IMR-90 (cell line): ENCODE results near the gene SPPL2B. TPM values are rescaled to one million over a fixed set of nuclear protein-coding genes. Genes with fewer than 3 reads are reported as not detected.

Experiments
- ATAC-seq: fragments of 200-7000 bp; cut with Tn5 transposase; 2 replicates; pipeline ENCODE4 v1.9.1; 2020; ENCODE audit warnings: low read depth, mild to moderate bottlenecking, moderate library complexity
- BruUV-seq: library from RNA; stranded (reverse); fragments of 400-500 nt; replicated peaks from 2 replicates; lab custom pipeline; 2021; lab: Mats Ljungman, UMichigan
- CTCF ChIA-PET: fragments of 300-600 bp; formaldehyde crosslinking; extraction: SDS; loops from one replicate; lab custom pipeline; 2021; ENCODE audit warnings: antibody characterized with exemption; lab: Yijun Ruan, JAX
- POLR2A ChIA-PET: fragments of 300-600 bp; sonication (Branson Sonifier 250); formaldehyde crosslinking; loops from one replicate; lab custom pipeline; 2022; ENCODE audit warnings: antibody characterized with exemption; ENCODE audit not compliant: unreplicated experiment; lab: Charles Lee
- DNase-seq: peaks from one replicate; pipeline ENCODE4 v3.0.0; 2013
- H2AFZ ChIP-seq: replicated peaks from 2 replicates; pipeline ENCODE3; 2013; ENCODE audit warnings: low read length, mild to moderate bottlenecking; ENCODE audit not compliant: poor library complexity
- H2AK5ac ChIP-seq: 2 replicates; pipeline ENCODE4 v1.6.1; 2013; ENCODE audit warnings: low read depth, low read length, inconsistent platforms
- H2AK9ac ChIP-seq: replicated peaks from 2 replicates; pipeline ENCODE3; 2013; ENCODE audit warnings: mild to moderate bottlenecking, low read depth, low read length, moderate library complexity; ENCODE audit not compliant: poor library complexity
- H2BK120ac ChIP-seq: 2 replicates; pipeline ENCODE4 v1.6.1; 2013; ENCODE audit warnings: low read depth, low read length, inconsistent platforms
- H2BK15ac ChIP-seq: 3 replicates; pipeline ENCODE4 v1.6.1; 2013; ENCODE audit warnings: low read depth, low read length, inconsistent platforms
- H2BK20ac ChIP-seq: 2 replicates; pipeline ENCODE4 v1.6.1; 2013; ENCODE audit warnings: low read depth, mild to moderate bottlenecking, inconsistent platforms, low read length, moderate library complexity
- H2BK5ac ChIP-seq: 2 replicates; pipeline ENCODE4 v1.6.1; 2013; ENCODE audit warnings: mild to moderate bottlenecking, low read depth, low read length, inconsistent platforms; ENCODE audit not compliant: poor library complexity, severe bottlenecking
- H3K14ac ChIP-seq: replicated peaks from 2 replicates; pipeline ENCODE4 v1.6.1; 2013; ENCODE audit warnings: low read depth, low read length, inconsistent platforms
- H3K18ac ChIP-seq: 2 replicates; pipeline ENCODE4 v1.6.1; 2013; ENCODE audit warnings: low read depth, low read length, control low read depth
- H3K23ac ChIP-seq: 2 replicates; pipeline ENCODE4 v1.6.1; 2013; ENCODE audit warnings: low read depth, low read length, inconsistent platforms
- H3K27ac ChIP-seq: 2 replicates; pipeline ENCODE4 v1.5.1; 2013; ENCODE audit warnings: mild to moderate bottlenecking, control low read depth, low read length; ENCODE audit not compliant: insufficient read depth
- H3K27me3 ChIP-seq: 2 replicates; pipeline ENCODE4 v1.6.1; 2013; ENCODE audit warnings: low read length; ENCODE audit not compliant: control insufficient read depth, insufficient read depth
- H3K36me3 ChIP-seq: 2 replicates; pipeline ENCODE4 v1.6.1; 2013; ENCODE audit warnings: low read length, mixed read lengths; ENCODE audit not compliant: control insufficient read depth, insufficient read depth
- H3K4ac ChIP-seq: 2 replicates; pipeline ENCODE4 v1.6.1; 2013; ENCODE audit warnings: low read depth, low read length, inconsistent platforms
- H3K4me1 ChIP-seq: 2 replicates; pipeline ENCODE4 v1.6.1; 2013; ENCODE audit warnings: low read length, mixed read lengths; ENCODE audit not compliant: control insufficient read depth, insufficient read depth
- H3K4me2 ChIP-seq: 2 replicates; pipeline ENCODE4 v1.6.1; 2013; ENCODE audit warnings: low read depth, mild to moderate bottlenecking, control low read depth, low read length, moderate library complexity
- H3K4me3 ChIP-seq: 2 replicates; pipeline ENCODE4 v1.5.1; 2013; ENCODE audit warnings: low read depth, mild to moderate bottlenecking, control low read depth, low read length, moderate library complexity; ENCODE audit not compliant: insufficient read depth
- H3K56ac ChIP-seq: 2 replicates; pipeline ENCODE4 v1.6.1; 2013; ENCODE audit warnings: low read length, inconsistent platforms; ENCODE audit not compliant: insufficient read depth; ENCODE audit errors: extremely low read depth
- H3K79me1 ChIP-seq, 2 experiments: 2 replicates each; pipeline ENCODE4 v1.6.1; 2013; ENCODE audit warnings: low read length in 2 of 2, inconsistent platforms in 1 of 2, low read depth in 1 of 2
- H3K9ac ChIP-seq: 2 replicates; pipeline ENCODE4 v1.6.1; 2013; ENCODE audit warnings: low read depth, low read length, control low read depth
- H3K9me1 ChIP-seq: 2 replicates; pipeline ENCODE4 v1.6.1; 2013; ENCODE audit warnings: low read length, inconsistent platforms; ENCODE audit not compliant: insufficient read depth
- H3K9me3 ChIP-seq: 2 replicates; pipeline ENCODE4 v1.6.1; 2013; ENCODE audit warnings: low read length; ENCODE audit not compliant: control insufficient read depth, insufficient read depth
- H4K20me1 ChIP-seq: 2 replicates; pipeline ENCODE4 v1.6.1; 2013; ENCODE audit warnings: low read length, inconsistent platforms; ENCODE audit not compliant: insufficient read depth
- H4K5ac ChIP-seq: 2 replicates; pipeline ENCODE4 v1.6.1; 2013; ENCODE audit warnings: mild to moderate bottlenecking, low read depth, low read length, control low read depth
- H4K8ac ChIP-seq, 2 experiments: 2 replicates each; pipeline ENCODE4 v1.6.1; 2013; ENCODE audit warnings: low read depth in 2 of 2, low read length in 2 of 2, control low read depth in 1 of 2, inconsistent platforms in 1 of 2
- H4K91ac ChIP-seq: 2 replicates; pipeline ENCODE4 v1.6.1; 2013; ENCODE audit warnings: low read depth, low read length, inconsistent platforms; ENCODE audit not compliant: insufficient read depth
- BHLHE40 ChIP-seq: fragments of 150-350 bp; IDR thresholded peaks from 2 replicates; pipeline ENCODE4 v1.6.1; 2016; ENCODE audit warnings: mild to moderate bottlenecking, low read depth, low read length
- USF2 ChIP-seq: fragments of 150-350 bp; IDR thresholded peaks from 2 replicates; pipeline ENCODE4 v1.6.1; 2017; ENCODE audit warnings: mild to moderate bottlenecking, antibody characterized with exemption, low read length, low read depth
- WGBS, 2 experiments: methylation state at CpG; one replicate each; pipeline versions ENCODE4 v1.1.5 to v1.1.7; 2013; ENCODE audit warnings: missing lambda C conversion rate in 2 of 2; ENCODE audit not compliant: insufficient read length in 1 of 2; ENCODE audit errors: extremely low coverage in 2 of 2; 5-methylcytosine and 5-hydroxymethylcytosine counted together
- dilution Hi-C: fragments of 300-500 bp; cut with HindIII; formaldehyde crosslinking; loops from one replicate; pipeline ENCODE4 v1.14.3; 2018; ENCODE audit warnings: low sequenced_read_pairs; ENCODE audit not compliant: unreplicated experiment
- in situ Hi-C: fragments of 300-500 bp; cut with MboI; formaldehyde crosslinking; loops from 3 replicates; pipeline ENCODE4 v1.14.3; 2019; ENCODE audit warnings: low sequenced_read_pairs, inconsistent platforms, mixed read lengths
- intact Hi-C: fragments of 100-400 bp; cut with micrococcal nuclease; formaldehyde crosslinking; loops from 2 replicates; pipeline ENCODE4 v1.10.0; 2022
- polyA plus RNA-seq, 3 experiments: library from polyadenylated mRNA; depleted of rRNA; stranded (reverse); fragments of >200 nt; gene quantifications; 2 replicates each; pipeline ENCODE4 v1.2.3, GENCODE V29; 2012; ENCODE audit warnings: low replicate concordance in 1 of 3
- total RNA-seq: library from RNA; depleted of rRNA; stranded (reverse); fragments of >200 nt; gene quantifications from 2 replicates; pipeline ENCODE4 v1.2.3, GENCODE V29; 2012

The SPPL2B gene
- total and polyA plus RNA-seq, 2 of the 4 experiments (the other 2 are of a cell fraction) = 3.4 to 45.7 TPM

- peaks cover 1% of the 10 kb centered on the region for H3K9me3 ChIP-seq
These were observed 18.6 kb upstream of the SPPL2B start for GRCh38 chr19:2309734-2310362.

More at GRCh38 chr19:2309734-2310362, 18.6 kb upstream of the SPPL2B start:
- no peak overlapping the region for H3K9ac ChIP-seq
- no peak overlapping the region for H3K27ac ChIP-seq
- H3K4me3 ChIP-seq = no peak overlapping the region
- no peak overlapping the region for H2AK9ac ChIP-seq
- H3K14ac ChIP-seq = no peak overlapping the region
- 79% methylated on average over 5 of the region's 17 CpGs; no CpG with 5 or more reads in 1 of the 2 experiments for WGBS, 2 experiments
- dilution Hi-C loops = no loop called here
- in situ Hi-C loops = loop anchor here (10.0 kb wide), 1 partner anchor 155 kb away; the partner anchor contains the start of gene AP3D1
- H2BK15ac ChIP-seq = no peak overlapping the region
- intact Hi-C loops = no loop called here
- no peak overlapping the region for H3K18ac ChIP-seq
- H2BK20ac ChIP-seq = no peak overlapping the region
- peaks cover 46% of the 10 kb centered on the region for H3K27me3 ChIP-seq
- DNase-seq = peak; percentile 54
- peak overlapping the region; percentile 33 for H2AFZ ChIP-seq
- TF ChIP-seq USF2 = no peak
- TF ChIP-seq BHLHE40 = peak; percentile 44; the same call in 1 of the 2 replicates
- H4K20me1 ChIP-seq = 0 out of 2 replicates have a peak, but pooled peaks cover 8% of the 10 kb centered on the region
- H3K4ac ChIP-seq = no peak overlapping the region
- H3K9me1 ChIP-seq = no peaks in the 10 kb centered on the region
- H3K4me1 ChIP-seq = peaks cover 6% of the 10 kb centered on the region; the same call in 1 of the 2 replicates
- H2BK120ac ChIP-seq = no peak overlapping the region
- no peak overlapping the region for H4K8ac ChIP-seq
- no peak overlapping the region for H3K23ac ChIP-seq
- no TSS peak for BruUV-seq
- no peaks in the 10 kb centered on the region for H3K79me1 ChIP-seq
- CTCF ChIA-PET = no interaction called here
- H2BK5ac ChIP-seq = no peak overlapping the region
- no peak overlapping the region for H3K4me2 ChIP-seq
- no peak overlapping the region for H4K91ac ChIP-seq
- ATAC-seq = peak; percentile 30
- H3K36me3 ChIP-seq = no peaks in the 10 kb centered on the region
- no peak overlapping the region for H3K56ac ChIP-seq
- no peak overlapping the region for H4K5ac ChIP-seq
- POLR2A ChIA-PET = no interaction called here
- no peak overlapping the region for H2AK5ac ChIP-seq
